Skeletal muscle satellite cell (primary cell): Measurements from ENCODE around the gene UGT2B11. TPM values are rescaled to one million over a fixed set of nuclear protein-coding genes. Genes with fewer than 3 reads are reported as not detected.
"Not testable (repeated sequence)": the region's sequence is repeated elsewhere in the genome, so short reads cannot be mapped to it uniquely, and the experiment has no call there.

Experiments used
- H3K27me3 ChIP-seq: 2 replicates; pipeline ENCODE4 v1.7.0; 2013; ENCODE audit warnings: low read length; ENCODE audit not compliant: control insufficient read depth, insufficient read depth
- H3K36me3 ChIP-seq: 2 replicates; pipeline ENCODE4 v1.7.0; 2013; ENCODE audit warnings: mild to moderate bottlenecking, control low read depth, low read length; ENCODE audit not compliant: insufficient read depth
- H3K4me1 ChIP-seq: 2 replicates; pipeline ENCODE4 v1.7.0; 2013; ENCODE audit warnings: low read length; ENCODE audit not compliant: control insufficient read depth, insufficient read depth
- H3K4me2 ChIP-seq: 2 replicates; pipeline ENCODE4 v1.7.0; 2013; ENCODE audit warnings: mild to moderate bottlenecking, low read length
- H3K4me3 ChIP-seq: 2 replicates; pipeline ENCODE4 v1.7.0; 2013; ENCODE audit warnings: low read length
- H3K9ac ChIP-seq: 2 replicates; pipeline ENCODE4 v1.7.0; 2013; ENCODE audit warnings: mild to moderate bottlenecking, low read depth, low read length, moderate library complexity
- H3K9me3 ChIP-seq: replicated peaks from 2 replicates; pipeline ENCODE4 v1.7.0; 2013; ENCODE audit warnings: mild to moderate bottlenecking, control low read depth, low read length
- total RNA-seq: library from RNA; depleted of rRNA; stranded (reverse); fragments of >200 nt; gene quantifications from 2 replicates; pipeline ENCODE4 v1.2.3, GENCODE V29; 2012; rRNA removed

The UGT2B11 gene
- total RNA-seq = not detected in 2 replicates

GRCh38 chr4:69214716-69215115 lies at the start of gene UGT2B11:
Gene UGT2B11 (minus strand): TSS chr4:69214748. CDS start chr4:69214722, 26 bp downstream.
- Histone ChIP-seq H3K4me1 (no peaks in the 10 kb centered on the region), H3K9me3 (no peaks in the 10 kb centered on the region), H3K4me2 (no peak within 1 kb of the TSS)

GRCh38 chr4:69253147-69253772 lies 38.7 kb upstream of the UGT2B11 start:
- not testable (repeated sequence) for H3K27me3 ChIP-seq, H3K9ac ChIP-seq, H3K4me2 ChIP-seq

More at GRCh38 chr4:69214716-69215115, at the start of gene UGT2B11:
- Histone ChIP-seq H3K9ac (no peak within 1 kb of the TSS), H3K36me3 (no peaks in the 10 kb centered on the region), H3K27me3 (no peaks in the 10 kb centered on the region), H3K4me3 (no peak within 1 kb of the TSS)

GRCh38 chr4:69250884-69251283 lies 36.3 kb upstream of the UGT2B11 start:
- H3K4me2 ChIP-seq, H3K27me3 ChIP-seq, H3K9ac ChIP-seq, H3K4me1 ChIP-seq, H3K36me3 ChIP-seq, H3K9me3 ChIP-seq, H3K4me3 ChIP-seq: not testable (repeated sequence)

More at GRCh38 chr4:69253147-69253772, 38.7 kb upstream of the UGT2B11 start:
- not testable (repeated sequence) for H3K36me3 ChIP-seq, H3K9me3 ChIP-seq, H3K4me1 ChIP-seq, H3K4me3 ChIP-seq

GRCh38 chr4:69242562-69243240 lies 28.2 kb upstream of the UGT2B11 start:
- not testable (repeated sequence) for H3K4me1 ChIP-seq, H3K9me3 ChIP-seq, H3K9ac ChIP-seq, H3K4me3 ChIP-seq, H3K4me2 ChIP-seq, H3K27me3 ChIP-seq, H3K36me3 ChIP-seq

GRCh38 chr4:69241746-69242145 lies 27.2 kb upstream of the UGT2B11 start:
- H3K9ac ChIP-seq = not testable (repeated sequence)

GRCh38 chr4:69240787-69241186 lies 26.2 kb upstream of the UGT2B11 start:
- not testable (repeated sequence) for H3K36me3 ChIP-seq, H3K9me3 ChIP-seq, H3K4me3 ChIP-seq, H3K4me2 ChIP-seq, H3K27me3 ChIP-seq, H3K9ac ChIP-seq, H3K4me1 ChIP-seq

More at GRCh38 chr4:69241746-69242145, 27.2 kb upstream of the UGT2B11 start:
- not testable (repeated sequence) for H3K4me3 ChIP-seq, H3K9me3 ChIP-seq, H3K36me3 ChIP-seq, H3K4me2 ChIP-seq, H3K4me1 ChIP-seq, H3K27me3 ChIP-seq

- Histone ChIP-seq H3K27me3 (no peaks in the 10 kb centered on the region), H3K36me3 (no peaks in the 10 kb centered on the region), H3K9ac (no peak overlapping the region), H3K4me2 (no peak overlapping the region), H3K4me3 (no peak overlapping the region), H3K9me3 (no peaks in the 10 kb centered on the region), H3K4me1 (no peaks in the 10 kb centered on the region)
Observed at GRCh38 chr4:69239557-69240168, 25.1 kb upstream of the UGT2B11 start.

- no peaks in the 10 kb centered on the region for H3K9me3 ChIP-seq
- no peaks in the 10 kb centered on the region for H3K27me3 ChIP-seq
- H3K4me1 ChIP-seq = no peaks in the 10 kb centered on the region
- H3K9ac ChIP-seq = no peak overlapping the region
- H3K4me2 ChIP-seq = no peak overlapping the region
- no peaks in the 10 kb centered on the region for H3K36me3 ChIP-seq
- H3K4me3 ChIP-seq = no peak overlapping the region
Observed at GRCh38 chr4:69239092-69239491, 24.5 kb upstream of the UGT2B11 start.

GRCh38 chr4:69224891-69225290 lies 10.3 kb upstream of the UGT2B11 start:
- Histone ChIP-seq H3K9ac (no peak overlapping the region), H3K4me1 (no peaks in the 10 kb centered on the region), H3K36me3 (no peaks in the 10 kb centered on the region), H3K9me3 (no peaks in the 10 kb centered on the region), H3K27me3 (no peaks in the 10 kb centered on the region), H3K4me3 (no peak overlapping the region), H3K4me2 (no peak overlapping the region)

GRCh38 chr4:69223277-69223676 lies 8.7 kb upstream of the UGT2B11 start:
- not testable (repeated sequence) for H3K9me3 ChIP-seq, H3K27me3 ChIP-seq, H3K4me2 ChIP-seq, H3K36me3 ChIP-seq, H3K9ac ChIP-seq, H3K4me1 ChIP-seq, H3K4me3 ChIP-seq

GRCh38 chr4:69218491-69218890 lies 3.9 kb upstream of the UGT2B11 start:
- H3K9ac ChIP-seq, H3K4me3 ChIP-seq, H3K4me1 ChIP-seq: not testable (repeated sequence)

GRCh38 chr4:69210911-69211310 lies 3.6 kb downstream of the UGT2B11 start:
- H3K9me3 ChIP-seq = no peaks in the 10 kb centered on the region
- no peak overlapping the region for H3K9ac ChIP-seq
- no peak overlapping the region for H3K4me2 ChIP-seq
- H3K36me3 ChIP-seq = no peaks in the 10 kb centered on the region
- no peaks in the 10 kb centered on the region for H3K4me1 ChIP-seq
- no peaks in the 10 kb centered on the region for H3K27me3 ChIP-seq
- H3K4me3 ChIP-seq = no peak overlapping the region

More at GRCh38 chr4:69218491-69218890, 3.9 kb upstream of the UGT2B11 start:
- not testable (repeated sequence) for H3K27me3 ChIP-seq, H3K4me2 ChIP-seq, H3K9me3 ChIP-seq, H3K36me3 ChIP-seq
